Activated naive CD4-positive, alpha-beta T cell treated with anti-CD3 and anti-CD28 coated beads, Interleukin-2, amount 50 U/mL, for 16 hours (primary cell): ENCODE measurements around the gene PCBD2.
"Not testable (repeated sequence)": the region's sequence is repeated elsewhere in the genome, so short reads cannot be mapped to it uniquely, and the experiment has no call there.

ENCODE experiments used
- DNase-seq: peaks from one replicate; pipeline ENCODE4 v3.0.0-alpha.2; 2020

The PCBD2 gene

DNA sequence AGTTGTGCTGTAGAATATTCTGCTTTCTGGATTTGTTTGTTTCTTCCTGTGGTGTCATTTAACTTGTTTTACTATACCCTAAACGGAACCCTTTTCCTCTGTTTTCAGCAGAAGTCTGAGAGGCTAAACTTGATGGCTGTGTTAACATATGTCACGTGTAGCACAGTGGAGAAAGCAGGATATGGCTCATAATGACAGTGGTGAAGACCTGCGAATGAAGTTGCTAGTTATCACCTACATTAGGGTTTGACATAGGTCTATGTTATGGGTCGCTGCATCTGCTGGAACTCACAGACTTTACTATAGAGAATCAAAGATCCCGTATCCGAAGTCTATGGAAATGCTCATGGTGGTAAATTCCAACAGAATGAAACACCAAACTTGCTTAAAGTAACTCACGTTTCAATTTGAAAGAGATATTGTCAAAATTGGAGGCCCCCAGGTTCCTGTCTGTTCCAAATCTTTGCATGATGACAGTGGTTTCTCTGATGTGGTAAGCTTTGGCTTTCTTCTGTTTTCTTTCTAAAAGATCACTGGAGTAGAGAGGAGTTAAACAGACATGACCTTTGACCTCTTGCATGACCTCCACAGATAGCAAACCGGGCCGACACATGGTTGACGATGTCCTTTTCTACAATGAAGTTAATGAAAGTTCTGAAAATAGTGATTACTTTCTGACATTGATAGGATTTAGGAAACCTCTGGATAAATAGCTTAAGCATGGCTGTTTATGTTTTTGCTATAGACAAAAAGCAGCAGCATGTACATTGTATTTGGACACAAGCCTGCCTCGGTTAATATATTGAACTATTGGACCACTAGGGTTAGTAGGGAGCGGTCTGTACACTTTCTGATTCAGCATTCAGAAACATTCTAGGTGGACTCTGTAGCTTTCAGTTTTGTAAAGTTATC, 59.7 kb downstream of the PCBD2 start:
- DNase-seq = no peak

DNA sequence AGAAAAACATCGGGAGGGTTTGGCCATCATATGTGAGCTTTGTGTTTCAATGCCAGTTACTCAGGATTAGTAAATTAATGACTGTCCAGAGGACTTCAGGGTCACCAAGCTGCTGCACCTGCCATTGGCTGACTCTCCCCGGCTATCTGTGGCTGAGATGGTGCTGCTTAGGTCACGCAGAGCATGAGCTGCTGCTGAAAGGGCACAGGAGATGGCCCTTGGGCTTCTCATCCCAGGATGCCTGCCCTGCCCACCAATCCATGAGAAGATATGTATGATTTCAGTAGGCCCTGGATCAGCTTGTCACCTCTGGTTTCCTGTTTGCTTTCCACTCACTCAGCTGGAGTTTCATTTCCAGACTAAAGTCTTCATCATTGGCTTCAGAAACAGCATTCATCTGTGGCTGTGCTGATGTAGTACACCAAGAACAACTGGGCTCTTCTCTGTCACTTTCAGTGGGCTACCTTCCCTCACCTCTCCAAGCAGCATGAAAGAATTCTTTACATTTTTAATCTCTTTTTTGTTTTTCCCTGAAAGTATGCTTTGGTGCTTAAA, 60.4 kb downstream of the PCBD2 start:
- no peak for DNase-seq

GRCh38 chr5:134967607-134968006, 62.7 kb downstream of the PCBD2 start, which contains the start of gene CATSPER3:
Gene CATSPER3 (plus strand): TSS chr5:134967907. CDS start chr5:134967992, 85 bp downstream.
- no peak for DNase-seq

DNA sequence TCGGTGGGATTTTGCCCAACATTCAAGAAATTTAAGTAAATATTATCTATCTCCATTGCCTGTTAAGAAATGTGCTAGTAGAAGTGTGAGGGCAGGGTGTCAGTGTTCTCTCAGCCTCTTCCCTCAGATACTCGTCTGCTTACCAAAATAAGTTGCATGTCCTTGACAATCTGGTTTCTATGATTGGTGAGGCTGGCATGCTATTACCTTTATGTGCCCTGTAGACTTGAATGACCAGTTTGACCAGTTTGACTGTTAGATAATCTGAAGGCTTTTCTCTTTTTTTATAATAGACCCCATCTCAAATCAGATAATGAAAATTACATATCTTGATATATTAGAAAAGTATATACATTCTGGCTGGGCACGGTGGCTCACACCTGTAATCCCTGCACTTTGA, 63.1 kb downstream of the PCBD2 start:
- no peak for DNase-seq

DNA sequence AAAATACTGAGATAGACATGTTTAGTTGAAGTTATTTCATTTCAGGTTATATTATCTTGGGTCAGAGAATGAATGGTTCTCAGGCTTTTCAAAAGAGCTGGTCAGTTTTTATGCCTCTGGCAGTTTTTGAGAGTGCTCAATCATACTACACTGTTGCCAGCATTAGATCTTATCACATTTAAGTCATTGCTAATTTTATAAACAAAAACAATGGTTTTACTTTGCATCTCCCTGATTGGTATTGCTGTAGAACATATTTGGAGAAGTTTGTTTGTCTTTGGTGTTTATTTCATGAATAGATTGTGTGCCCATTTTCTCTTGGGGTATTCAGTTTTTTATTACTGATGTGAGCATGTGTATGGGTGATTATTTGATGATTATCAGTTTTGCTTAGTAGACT, 64.2 kb downstream of the PCBD2 start:
- DNase-seq = no peak

GRCh38 chr5:134975078-134975715, 70.3 kb downstream of the PCBD2 start:
- DNase-seq = no peak

GRCh38 chr5:134975843-134976242, 70.9 kb downstream of the PCBD2 start:
- DNase-seq = no peak

GRCh38 chr5:134976841-134977240, 71.9 kb downstream of the PCBD2 start:
- no peak for DNase-seq

- no peak for DNase-seq
Observed at GRCh38 chr5:134979416-134979815, 74.5 kb downstream of the PCBD2 start.

DNA sequence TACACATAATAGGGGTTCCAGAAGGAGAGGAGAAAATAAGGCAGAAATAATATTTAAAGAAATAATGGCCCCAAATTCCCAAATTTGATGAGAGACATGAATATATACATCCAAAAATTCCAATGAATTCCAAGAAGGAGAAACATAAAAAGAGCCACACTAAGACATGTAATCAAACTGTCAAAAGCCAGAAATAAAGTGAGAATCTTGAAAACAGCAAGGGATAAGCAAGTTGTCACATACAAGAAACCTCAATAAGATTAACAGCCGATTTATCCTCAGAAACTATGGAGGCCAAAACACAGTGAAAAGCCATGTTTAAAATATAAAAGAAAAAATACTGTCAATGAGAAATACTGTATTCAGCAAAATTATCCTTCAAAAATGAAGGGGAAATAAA, 77.3 kb downstream of the PCBD2 start:
- no peak for DNase-seq

DNA sequence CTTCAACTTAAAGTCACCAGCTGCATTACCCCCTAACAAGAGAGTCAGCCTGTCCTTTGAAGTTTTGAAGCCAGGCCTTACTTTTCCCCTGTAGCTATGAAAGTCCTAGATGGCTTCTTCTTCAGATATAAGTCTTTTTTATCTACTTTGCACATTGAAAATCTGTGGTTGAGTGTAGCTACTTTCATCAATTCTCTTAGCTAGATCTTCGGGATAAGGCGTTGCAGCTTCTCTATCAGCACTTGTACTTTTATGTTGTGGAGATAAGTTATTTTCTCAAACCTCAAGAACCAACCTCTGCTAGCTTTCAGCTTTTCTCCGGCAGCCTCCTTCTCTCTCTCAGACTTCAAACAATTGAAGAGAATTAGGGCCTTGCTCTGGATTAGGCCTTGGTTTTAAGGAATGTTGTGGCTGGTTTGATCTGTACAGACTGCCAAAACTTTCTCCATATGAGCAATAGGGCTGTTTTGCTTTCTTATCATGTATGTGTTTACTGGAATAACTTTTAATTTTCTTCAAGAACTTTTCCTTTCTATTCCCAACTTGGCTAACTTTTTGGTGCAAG, 84.4 kb downstream of the PCBD2 start:
- no peak for DNase-seq

GRCh38 chr5:134990183-134990582, 85.3 kb downstream of the PCBD2 start:
- not testable (repeated sequence) for DNase-seq

GRCh38 chr5:134992148-134992547, 87.2 kb downstream of the PCBD2 start:
- DNase-seq = no peak

DNA sequence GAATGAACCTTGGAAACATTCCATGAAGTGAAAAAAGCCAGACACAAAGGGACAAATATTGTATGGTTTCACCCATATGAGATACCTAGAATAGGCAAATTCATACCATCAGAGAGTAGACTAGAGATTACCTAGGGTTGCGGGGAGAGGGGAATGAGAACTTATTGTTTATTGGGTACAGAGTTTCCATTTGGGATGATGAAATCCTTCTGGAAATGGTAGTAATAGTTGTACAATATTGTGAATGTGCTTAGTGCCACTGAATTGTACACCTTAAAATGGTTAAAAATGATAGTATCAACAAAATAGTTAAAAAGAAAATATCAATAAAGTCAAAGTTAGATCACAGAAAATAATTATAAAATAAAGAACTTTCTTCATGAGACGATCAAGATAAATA, 88.2 kb downstream of the PCBD2 start:
- no peak for DNase-seq

DNA sequence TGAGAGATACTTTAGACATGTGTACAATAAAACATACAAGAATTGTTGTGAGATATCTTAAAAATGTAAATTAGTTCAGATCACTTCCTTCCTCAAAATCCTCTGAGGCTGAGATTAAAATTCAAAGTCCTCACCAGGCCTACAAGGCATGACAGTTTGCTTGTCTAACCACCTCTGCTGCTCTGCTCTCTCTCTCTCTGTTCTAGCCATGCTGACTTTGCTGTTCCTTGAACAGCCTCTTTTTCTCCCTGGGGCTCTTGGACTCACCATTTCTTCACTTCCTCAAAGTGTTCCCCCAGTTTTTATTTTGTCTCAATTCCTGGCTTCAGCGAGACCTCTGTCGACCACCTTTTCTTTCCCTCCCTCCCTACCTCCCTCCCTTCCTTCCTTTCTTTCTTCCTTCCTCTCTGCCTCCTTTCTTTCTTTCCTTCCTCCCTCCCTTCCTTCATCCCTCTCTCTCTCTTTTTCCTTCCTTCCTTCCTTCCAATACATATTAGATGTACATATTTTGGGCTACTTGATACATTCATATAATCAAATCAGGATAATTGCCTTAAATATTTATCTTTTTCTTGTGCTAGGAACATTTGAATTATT, 89.7 kb downstream of the PCBD2 start:
- DNase-seq = no peak

- no peak for DNase-seq
Observed at GRCh38 chr5:134995850-134996402, 91.0 kb downstream of the PCBD2 start.

GRCh38 chr5:134997015-134997414, 92.1 kb downstream of the PCBD2 start:
- no peak for DNase-seq

- DNase-seq = not testable (repeated sequence)
Observed at GRCh38 chr5:134998068-134998467, 93.1 kb downstream of the PCBD2 start.

GRCh38 chr5:135004376-135004775, 99.4 kb downstream of the PCBD2 start:
- no peak for DNase-seq

GRCh38 chr5:135005076-135005475, 100.1 kb downstream of the PCBD2 start:
- DNase-seq = no peak

DNA sequence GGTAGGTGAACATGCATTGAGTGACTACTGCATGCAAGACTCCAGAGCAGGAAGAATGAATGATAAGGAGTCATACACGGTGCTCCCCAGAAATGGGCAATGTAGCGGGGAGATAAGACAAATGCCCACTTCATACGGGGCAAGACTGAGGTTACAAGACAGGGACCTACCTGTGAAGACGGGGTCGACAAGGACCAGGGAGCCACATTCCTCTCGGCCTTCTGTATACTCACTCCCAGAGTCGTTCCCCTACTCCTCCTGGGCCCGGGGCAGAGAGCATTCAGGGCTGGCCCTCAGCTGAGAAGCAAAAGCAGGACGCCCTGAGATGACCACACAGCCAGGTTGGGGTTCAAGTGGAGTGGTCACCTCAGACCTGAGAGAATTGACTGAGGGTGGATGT, 102.4 kb downstream of the PCBD2 start:
- DNase-seq = no peak

- no peak for DNase-seq
Observed at GRCh38 chr5:135007749-135008363, 102.9 kb downstream of the PCBD2 start.
